Prostate gland (tissue), 2 donors: ENCODE measurements around the gene TNK1. TPM values are rescaled to one million over a fixed set of nuclear protein-coding genes. Genes with fewer than 3 reads are reported as not detected.

Source experiments
- DNase-seq: peaks from one replicate; pipeline ENCODE4 v3.0.0-alpha.2; 2019; ENCODE audit warnings: low spot score
- H3K27ac ChIP-seq, 2 donors: fragments of 200-600 bp; sonication (generic); 2 replicates each; pipeline ENCODE4 v1.5.1; 2017 to 2019
- H3K27me3 ChIP-seq: fragments of 200-600 bp; sonication (generic); replicated peaks from 2 replicates; pipeline ENCODE4 v1.5.1; 2019; ENCODE audit not compliant: insufficient read depth
- H3K36me3 ChIP-seq, 2 donors: fragments of 200-600 bp; sonication (generic); 1 replicate in 1 of 2; 2 replicates in 1 of 2; pipeline versions ENCODE4 v1.5.1 to v1.8.1; 2017 to 2019
- H3K4me1 ChIP-seq: fragments of 200-600 bp; sonication (generic); replicated peaks from 2 replicates; pipeline ENCODE4 v1.5.1; 2019
- H3K4me3 ChIP-seq, 2 donors: fragments of 200-600 bp; sonication (generic); 2 replicates each; pipeline ENCODE4 v1.5.1; 2017 to 2019
- H3K9me3 ChIP-seq: fragments of 200-600 bp; sonication (generic); 2 replicates; pipeline ENCODE4 v1.5.1; 2017
- POLR2A ChIP-seq: fragments of 450-650 bp; IDR thresholded peaks from one replicate; pipeline ENCODE4 v1.6.1; 2016; ENCODE audit warnings: antibody characterized with exemption, mild to moderate bottlenecking
- POLR2AphosphoS5 ChIP-seq: sonication (generic); formaldehyde crosslinking; IDR thresholded peaks from one replicate; pipeline ENCODE4 v1.6.1; 2017; ENCODE audit warnings: antibody characterized with exemption
- WGBS: methylation state at CpG from one replicate; pipeline ENCODE4 v1.1.5; 2018; 5-methylcytosine and 5-hydroxymethylcytosine counted together
- intact Hi-C: fragments of 100-400 bp; cut with DNase I; formaldehyde crosslinking; loops from one replicate; pipeline ENCODE4 v1.14.2; 2022
- total RNA-seq, 2 donors: library from RNA; depleted of rRNA; stranded (reverse); fragments of >200 nt; gene quantifications; one replicate each; pipeline ENCODE4 v1.1.0, GENCODE V29; 2016
- TF ChIP-seq, protein P1 (sequence below), 4 experiments: fragments of 200-600 bp in 2 of 4; fragments of 450-650 bp in 2 of 4; sonication (generic) in 2 of 4; IDR thresholded peaks; 1 replicate in 3 of 4; 2 replicates in 1 of 4; pipeline ENCODE4 v1.5.1; 2016 to 2019; ENCODE audit warnings: antibody characterized with exemption in 4 of 4, mild to moderate bottlenecking in 2 of 4, moderate library complexity in 2 of 4

Gene TNK1
- total RNA-seq, 2 donors from 2014 or later = 9.9 to 28.4 TPM

DNA sequence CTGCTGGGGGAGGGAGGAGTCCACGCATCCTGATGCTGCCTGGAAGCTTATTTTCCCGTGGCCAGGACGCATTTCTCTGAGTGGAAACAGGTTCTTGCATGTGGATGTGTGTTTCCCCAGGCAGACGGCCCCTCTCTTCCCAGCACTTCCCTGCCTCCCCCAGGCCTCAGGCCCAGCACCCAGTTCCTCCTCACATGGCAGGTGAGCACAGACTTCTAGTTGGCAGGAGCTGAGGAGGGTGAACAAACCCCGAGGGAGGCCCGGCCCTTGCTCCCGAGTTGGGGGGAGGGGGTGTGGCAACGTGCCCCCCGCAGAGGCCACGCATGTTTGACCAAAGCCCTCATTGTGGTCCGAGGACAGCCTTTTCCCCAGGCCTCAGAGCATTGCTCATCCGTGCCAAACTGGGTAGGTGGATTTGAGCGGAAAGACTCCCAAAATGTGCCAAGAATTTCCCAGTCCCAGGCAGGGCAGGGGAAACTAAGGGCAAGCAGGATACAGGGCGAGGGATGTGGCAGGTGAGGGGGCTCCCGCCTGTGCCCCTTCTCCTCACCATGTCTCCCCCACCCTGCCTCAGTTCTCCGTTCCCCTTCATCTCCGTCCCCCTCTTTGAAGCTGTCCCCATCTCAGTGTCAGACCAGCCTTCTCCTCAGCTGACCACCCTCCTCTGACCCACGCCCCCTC is 37.7 kb downstream of the TNK1 start:
- TF ChIP-seq, protein P1, sequence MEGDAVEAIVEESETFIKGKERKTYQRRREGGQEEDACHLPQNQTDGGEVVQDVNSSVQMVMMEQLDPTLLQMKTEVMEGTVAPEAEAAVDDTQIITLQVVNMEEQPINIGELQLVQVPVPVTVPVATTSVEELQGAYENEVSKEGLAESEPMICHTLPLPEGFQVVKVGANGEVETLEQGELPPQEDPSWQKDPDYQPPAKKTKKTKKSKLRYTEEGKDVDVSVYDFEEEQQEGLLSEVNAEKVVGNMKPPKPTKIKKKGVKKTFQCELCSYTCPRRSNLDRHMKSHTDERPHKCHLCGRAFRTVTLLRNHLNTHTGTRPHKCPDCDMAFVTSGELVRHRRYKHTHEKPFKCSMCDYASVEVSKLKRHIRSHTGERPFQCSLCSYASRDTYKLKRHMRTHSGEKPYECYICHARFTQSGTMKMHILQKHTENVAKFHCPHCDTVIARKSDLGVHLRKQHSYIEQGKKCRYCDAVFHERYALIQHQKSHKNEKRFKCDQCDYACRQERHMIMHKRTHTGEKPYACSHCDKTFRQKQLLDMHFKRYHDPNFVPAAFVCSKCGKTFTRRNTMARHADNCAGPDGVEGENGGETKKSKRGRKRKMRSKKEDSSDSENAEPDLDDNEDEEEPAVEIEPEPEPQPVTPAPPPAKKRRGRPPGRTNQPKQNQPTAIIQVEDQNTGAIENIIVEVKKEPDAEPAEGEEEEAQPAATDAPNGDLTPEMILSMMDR (IDR thresholded peaks at IDR 0.05) = no peak
- TF ChIP-seq POLR2A = no peak
- no peak for TF ChIP-seq POLR2AphosphoS5
- H3K27me3 ChIP-seq = no peaks in the 10 kb centered on the region
- 63% methylated on average over 18 of the region's 18 CpGs for WGBS
- no peaks in the 10 kb centered on the region for H3K4me1 ChIP-seq
- H3K27ac ChIP-seq = no peak overlapping the region
- intact Hi-C loops = no loop called here
- H3K36me3 ChIP-seq = no peaks in the 10 kb centered on the region
- no peak for DNase-seq
- H3K4me3 ChIP-seq = no peak overlapping the region
- no peaks in the 10 kb centered on the region for H3K9me3 ChIP-seq

DNA sequence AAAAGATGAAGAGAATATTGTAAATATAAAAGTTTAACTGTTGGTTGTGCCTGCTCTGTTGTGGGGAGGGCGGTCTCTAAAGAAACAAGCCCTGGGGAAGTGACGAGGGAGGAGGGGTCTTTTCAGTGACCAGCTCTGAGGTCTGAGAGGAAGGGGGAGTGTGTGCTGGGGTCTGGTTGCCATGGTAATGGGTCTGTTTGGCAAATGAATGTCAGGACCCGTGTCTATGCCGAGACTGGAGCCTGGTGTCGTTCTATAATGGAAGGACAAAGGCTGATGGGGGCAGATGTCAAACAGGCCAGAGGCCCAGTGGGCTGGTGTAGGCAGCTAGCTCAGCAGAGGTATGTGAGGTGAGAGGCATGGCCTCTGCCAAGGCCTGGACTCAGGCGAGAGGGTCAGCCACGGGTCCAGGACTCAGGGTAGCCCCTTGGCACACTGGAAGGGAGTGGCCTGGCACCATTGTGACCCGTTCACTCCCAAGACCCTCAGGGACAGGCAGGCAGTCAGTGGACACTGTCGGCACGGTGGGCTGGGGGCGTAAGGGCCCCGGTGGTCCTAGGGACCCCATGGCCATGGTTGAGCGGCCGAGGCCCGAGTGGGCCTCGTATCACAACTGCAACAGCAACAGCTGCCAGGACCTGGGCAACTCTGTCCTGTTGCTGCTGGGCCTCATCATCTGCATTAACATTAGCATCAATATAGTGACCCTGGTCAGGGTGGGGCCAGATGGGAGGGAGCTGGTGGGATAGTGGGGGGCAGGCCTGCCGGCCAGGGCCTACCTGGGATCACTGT is 39.1 kb downstream of the TNK1 start, which contains the start of gene SPEM1:
Gene SPEM1, plus strand, starts transcription at position 506 of the 792 bp plus-strand sequence. Its CDS starts 61 bp downstream, at position 567.
- Histone ChIP-seq H3K27me3 (no peaks in the 10 kb centered on the region), H3K4me1 (no peaks in the 10 kb centered on the region), H3K27ac (no peak within 1 kb of the TSS), H3K4me3 (no peak within 1 kb of the TSS), H3K9me3 (no peaks in the 10 kb centered on the region), H3K36me3 (no peaks in the 10 kb centered on the region)
- WGBS = 70% methylated on average over 17 of the region's 17 CpGs
- no peak for DNase-seq
- intact Hi-C loops = no loop called here
- TF ChIP-seq, protein P1 (IDR thresholded peaks at IDR 0.05) = no peak
- TF ChIP-seq POLR2A = no peak
- TF ChIP-seq POLR2AphosphoS5 = no peak

DNA sequence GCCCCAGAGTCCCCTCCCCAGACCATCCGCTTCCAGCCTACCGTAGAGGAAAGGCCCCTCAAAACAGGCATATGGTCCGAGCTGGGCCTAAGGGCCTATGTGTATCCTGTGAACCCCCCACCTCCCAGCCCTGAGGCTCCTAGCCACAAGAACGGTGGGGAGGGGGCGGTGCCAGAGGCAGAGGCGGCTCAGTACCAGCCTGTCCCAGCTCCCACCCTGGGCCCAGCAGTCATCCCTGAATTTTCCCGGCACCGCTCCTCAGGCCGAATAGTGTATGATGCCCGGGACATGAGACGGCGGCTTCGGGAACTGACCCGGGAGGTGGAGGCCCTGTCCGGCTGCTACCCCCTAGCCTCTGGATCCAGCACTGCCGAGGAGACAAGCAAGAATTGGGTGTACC is 40.3 kb downstream of the TNK1 start:
- H3K27ac ChIP-seq = no peak overlapping the region
- intact Hi-C loops = no loop called here
- H3K27me3 ChIP-seq = no peaks in the 10 kb centered on the region
- no peaks in the 10 kb centered on the region for H3K36me3 ChIP-seq
- H3K9me3 ChIP-seq = no peaks in the 10 kb centered on the region
- WGBS = 94% methylated on average over 16 of the region's 16 CpGs
- H3K4me3 ChIP-seq = no peak overlapping the region
- H3K4me1 ChIP-seq = no peaks in the 10 kb centered on the region
- TF ChIP-seq POLR2AphosphoS5 (no peak), POLR2A (no peak)
- TF ChIP-seq, protein P1 (IDR thresholded peaks at IDR 0.05) = no peak
- DNase-seq = no peak

DNA sequence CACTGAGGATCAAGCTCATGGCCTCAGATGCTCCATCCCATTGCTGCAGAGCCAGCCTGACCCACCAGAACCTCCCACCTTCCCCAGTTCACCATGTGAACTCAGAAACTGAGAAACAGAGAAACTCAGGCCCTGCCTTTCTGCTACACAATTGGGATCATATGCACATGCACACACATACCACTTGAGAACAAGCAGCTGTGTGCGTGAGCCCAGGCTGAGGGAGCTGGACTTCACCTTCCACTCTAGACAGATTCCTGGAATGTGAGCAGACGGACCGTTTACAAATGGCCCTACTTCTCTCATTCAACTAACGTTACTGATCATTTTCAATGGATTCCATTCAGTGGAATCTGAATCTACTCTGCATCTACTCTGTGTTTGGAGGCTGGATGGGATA is 42.8 kb downstream of the TNK1 start:
- intact Hi-C loops = no loop called here
- TF ChIP-seq POLR2A (no peak), POLR2AphosphoS5 (no peak)
- TF ChIP-seq, protein P1 (IDR thresholded peaks at IDR 0.05) = no peak
- 50% methylated on average over 4 of the region's 4 CpGs for WGBS

More for the DNA sequence above, 42.8 kb downstream of the TNK1 start:
- no peak overlapping the region for H3K27ac ChIP-seq
- no peak for DNase-seq
- H3K4me3 ChIP-seq = no peak overlapping the region
- H3K27me3 ChIP-seq = no peaks in the 10 kb centered on the region
- no peaks in the 10 kb centered on the region for H3K4me1 ChIP-seq
- H3K36me3 ChIP-seq = no peaks in the 10 kb centered on the region
- H3K9me3 ChIP-seq = no peaks in the 10 kb centered on the region
